HTR-8/SVneo (cell line): ENCODE results near the gene TIGAR.

Experiments
- DNase-seq: peaks from one replicate; pipeline ENCODE4 v3.0.0; 2011; ENCODE audit warnings: low spot score, mixed read lengths; ENCODE audit not compliant: insufficient read length
- FAIRE-seq: peaks from 2 replicates; lab custom pipeline; 2011; peaks lifted over from hg19 to GRCh38; lab: Jason Lieb, UNC

TIGAR gene, protein sequence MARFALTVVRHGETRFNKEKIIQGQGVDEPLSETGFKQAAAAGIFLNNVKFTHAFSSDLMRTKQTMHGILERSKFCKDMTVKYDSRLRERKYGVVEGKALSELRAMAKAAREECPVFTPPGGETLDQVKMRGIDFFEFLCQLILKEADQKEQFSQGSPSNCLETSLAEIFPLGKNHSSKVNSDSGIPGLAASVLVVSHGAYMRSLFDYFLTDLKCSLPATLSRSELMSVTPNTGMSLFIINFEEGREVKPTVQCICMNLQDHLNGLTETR

DNA sequence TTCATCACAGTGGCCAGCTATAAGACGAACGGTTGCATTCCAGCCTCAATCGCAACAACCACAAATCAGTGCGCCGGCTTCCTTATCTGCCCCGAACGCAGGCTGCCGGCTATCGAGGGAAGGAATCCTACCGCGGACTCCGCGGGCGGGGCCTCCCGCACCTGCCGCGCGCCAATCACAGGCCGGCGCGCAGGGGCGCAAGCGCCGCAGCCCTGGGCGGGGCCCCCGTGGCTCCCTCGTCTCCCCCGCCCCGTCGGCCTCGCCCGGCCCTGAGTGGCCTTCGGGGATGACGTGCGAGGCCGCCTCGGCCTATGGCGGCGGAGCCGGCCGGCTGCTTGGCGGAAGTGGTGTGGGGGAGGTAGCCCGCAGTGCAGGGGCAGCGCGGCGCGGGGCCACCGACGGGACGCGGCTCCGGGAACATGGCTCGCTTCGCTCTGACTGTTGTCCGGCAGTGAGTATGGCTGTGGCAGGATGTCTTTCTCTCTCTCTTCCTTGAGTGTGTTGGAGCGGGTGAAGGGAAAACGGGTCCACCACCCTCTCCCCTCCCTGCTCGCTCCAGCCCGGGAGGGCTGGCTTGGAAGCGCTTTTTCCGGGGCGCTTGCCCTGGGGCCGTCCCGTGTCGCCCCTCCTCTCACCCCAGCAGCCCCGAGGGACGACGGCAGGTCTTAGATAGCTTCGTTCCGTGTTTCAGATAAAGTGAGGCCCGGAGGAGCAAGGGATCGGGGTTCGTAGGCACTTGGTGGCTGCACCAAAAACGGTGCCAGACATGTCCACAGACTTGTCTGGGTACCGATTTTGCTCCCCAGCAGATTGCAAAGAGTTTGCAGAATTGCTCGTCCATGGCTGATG is at the start of gene TIGAR:
Gene TIGAR, plus strand, starts transcription at position 361 of the 849 bp plus-strand sequence. Its CDS starts 59 bp downstream, at position 420.
- FAIRE-seq (peak; percentile 99), DNase-seq (peak; percentile 99)

DNA sequence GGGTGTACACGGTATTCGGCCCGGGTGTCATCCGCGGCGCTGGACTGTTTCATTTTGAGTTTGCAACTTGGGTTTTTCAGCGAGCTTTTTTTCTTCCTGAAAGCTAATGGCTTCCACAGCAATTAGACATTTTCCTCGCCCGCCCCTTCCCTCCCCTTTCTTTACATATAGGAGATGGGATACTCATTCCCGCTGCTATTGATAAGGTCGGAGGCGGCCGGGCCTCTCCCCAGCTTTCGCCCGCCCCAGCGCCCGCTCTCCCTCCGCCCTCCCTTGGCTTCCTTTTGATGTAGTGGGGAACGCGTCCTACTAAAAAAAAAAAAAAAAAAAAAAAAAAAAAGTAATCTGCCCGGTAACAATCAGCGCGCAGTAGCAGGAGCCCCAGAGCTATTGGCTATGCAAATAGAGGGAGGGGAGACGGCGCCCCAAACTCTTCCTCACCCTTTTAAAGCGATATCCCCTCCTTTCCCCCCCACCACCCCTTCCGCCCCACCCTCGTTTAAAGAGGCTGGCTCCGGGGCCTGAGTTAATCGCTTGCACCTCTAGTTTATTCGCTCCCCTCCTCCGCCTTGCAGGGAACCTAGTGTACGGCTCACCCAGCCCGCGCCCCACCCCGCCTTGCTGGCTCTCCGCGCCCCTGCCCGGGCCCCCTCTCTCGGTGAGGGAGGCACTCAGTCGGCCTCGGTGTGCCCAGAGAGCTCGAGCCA is 49.1 kb upstream of the TIGAR start:
- FAIRE-seq (no peak), DNase-seq (peak; percentile 60)

DNA sequence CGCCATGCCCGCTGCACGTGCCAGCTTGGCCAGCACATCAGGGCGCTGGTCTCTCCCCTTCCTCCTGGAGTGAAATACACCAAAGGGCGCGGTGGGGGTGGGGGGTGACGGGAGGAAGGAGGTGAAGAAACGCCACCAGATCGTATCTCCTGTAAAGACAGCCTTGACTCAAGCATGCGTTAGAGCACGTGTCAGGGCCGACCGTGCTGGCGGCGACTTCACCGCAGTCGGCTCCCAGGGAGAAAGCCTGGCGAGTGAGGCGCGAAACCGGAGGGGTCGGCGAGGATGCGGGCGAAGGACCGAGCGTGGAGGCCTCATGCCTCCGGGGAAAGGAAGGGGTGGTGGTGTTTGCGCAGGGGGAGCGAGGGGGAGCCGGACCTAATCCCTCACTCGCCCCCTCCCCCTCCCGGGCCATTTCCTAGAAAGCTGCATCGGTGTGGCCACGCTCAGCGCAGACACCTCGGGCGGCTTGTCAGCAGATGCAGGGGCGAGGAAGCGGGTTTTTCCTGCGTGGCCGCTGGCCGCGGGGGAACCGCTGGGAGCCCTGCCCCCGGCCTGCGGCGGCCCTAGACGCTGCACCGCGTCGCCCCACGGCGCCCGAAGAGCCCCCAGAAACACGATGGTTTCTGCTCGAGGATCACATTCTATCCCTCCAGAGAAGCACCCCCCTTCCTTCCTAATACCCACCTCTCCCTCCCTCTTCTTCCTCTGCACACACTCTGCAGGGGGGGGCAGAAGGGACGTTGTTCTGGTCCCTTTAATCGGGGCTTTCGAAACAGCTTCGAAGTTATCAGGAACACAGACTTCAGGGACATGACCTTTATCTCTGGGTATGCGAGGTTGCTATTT is 48.4 kb upstream of the TIGAR start:
- FAIRE-seq (no peak), DNase-seq (no peak)

DNA sequence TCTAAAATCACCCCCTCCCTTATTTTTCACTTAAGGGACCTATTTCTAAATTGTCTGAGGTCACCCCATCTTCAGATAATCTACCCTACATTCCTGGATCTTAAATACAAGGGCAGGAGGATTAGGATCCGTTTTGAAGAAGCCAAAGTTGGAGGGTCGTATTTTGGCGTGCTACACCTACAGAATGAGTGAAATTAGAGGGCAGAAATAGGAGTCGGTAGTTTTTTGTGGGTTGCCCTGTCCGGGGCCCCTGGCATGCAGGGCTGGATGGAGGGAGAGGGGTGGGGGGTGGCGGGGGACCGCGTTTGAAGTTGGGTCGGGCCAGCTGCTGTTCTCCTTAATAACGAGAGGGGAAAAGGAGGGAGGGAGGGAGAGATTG is 47.8 kb upstream of the TIGAR start:
- no peak for FAIRE-seq
- no peak for DNase-seq

DNA sequence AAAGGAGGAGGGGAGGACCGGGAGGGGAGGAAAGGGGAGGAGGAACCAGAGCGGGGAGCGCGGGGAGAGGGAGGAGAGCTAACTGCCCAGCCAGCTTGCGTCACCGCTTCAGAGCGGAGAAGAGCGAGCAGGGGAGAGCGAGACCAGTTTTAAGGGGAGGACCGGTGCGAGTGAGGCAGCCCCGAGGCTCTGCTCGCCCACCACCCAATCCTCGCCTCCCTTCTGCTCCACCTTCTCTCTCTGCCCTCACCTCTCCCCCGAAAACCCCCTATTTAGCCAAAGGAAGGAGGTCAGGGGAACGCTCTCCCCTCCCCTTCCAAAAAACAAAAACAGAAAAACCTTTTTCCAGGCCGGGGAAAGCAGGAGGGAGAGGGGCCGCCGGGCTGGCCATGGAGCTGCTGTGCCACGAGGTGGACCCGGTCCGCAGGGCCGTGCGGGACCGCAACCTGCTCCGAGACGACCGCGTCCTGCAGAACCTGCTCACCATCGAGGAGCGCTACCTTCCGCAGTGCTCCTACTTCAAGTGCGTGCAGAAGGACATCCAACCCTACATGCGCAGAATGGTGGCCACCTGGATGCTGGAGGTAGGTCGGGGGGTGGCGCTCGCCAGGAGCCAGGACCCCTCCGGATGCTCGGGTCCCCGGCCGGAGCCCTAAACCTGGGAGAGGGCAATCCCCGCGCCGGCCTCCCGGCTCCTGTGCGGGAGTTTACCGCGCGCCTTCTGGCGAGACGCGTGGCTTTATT is 47.2 kb upstream of the TIGAR start, which contains the start of gene CCND2:
Gene CCND2, plus strand, starts transcription at position 111 of the 744 bp plus-strand sequence. Its CDS starts 279 bp downstream, at position 390.
- DNase-seq (peak; percentile 62), FAIRE-seq (peak; percentile 57)

DNA sequence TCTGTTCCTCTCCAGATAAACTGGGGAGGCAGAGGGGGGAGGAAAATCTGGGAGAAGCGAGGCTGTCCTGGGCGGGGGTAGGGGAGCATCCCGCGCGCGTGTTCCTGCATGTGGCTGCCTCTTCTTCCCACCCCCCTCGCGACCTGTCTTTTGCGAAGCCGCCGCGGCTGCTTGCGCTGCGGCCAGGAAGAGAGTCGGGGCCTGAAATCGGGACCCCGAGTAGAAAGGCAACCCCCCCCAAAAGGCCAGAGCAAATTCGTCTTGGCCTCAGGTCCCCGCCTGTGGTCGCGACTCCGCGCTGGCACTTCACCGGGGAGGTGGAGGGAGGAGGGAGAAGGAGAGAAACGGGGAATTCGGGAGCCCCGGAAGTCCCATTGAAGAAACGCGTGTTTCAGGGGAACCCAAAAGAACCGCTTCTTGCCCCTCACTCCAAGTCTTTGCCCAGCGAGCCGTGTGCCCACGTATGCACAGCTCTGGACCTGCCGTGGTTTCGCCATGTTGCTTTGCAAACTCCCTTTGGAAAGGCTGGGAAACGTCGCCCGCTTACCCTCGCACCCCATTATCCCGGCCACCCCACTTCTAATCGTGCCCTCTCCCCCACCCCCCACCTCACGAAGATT is 46.5 kb upstream of the TIGAR start:
- FAIRE-seq (no peak), DNase-seq (no peak)

DNA sequence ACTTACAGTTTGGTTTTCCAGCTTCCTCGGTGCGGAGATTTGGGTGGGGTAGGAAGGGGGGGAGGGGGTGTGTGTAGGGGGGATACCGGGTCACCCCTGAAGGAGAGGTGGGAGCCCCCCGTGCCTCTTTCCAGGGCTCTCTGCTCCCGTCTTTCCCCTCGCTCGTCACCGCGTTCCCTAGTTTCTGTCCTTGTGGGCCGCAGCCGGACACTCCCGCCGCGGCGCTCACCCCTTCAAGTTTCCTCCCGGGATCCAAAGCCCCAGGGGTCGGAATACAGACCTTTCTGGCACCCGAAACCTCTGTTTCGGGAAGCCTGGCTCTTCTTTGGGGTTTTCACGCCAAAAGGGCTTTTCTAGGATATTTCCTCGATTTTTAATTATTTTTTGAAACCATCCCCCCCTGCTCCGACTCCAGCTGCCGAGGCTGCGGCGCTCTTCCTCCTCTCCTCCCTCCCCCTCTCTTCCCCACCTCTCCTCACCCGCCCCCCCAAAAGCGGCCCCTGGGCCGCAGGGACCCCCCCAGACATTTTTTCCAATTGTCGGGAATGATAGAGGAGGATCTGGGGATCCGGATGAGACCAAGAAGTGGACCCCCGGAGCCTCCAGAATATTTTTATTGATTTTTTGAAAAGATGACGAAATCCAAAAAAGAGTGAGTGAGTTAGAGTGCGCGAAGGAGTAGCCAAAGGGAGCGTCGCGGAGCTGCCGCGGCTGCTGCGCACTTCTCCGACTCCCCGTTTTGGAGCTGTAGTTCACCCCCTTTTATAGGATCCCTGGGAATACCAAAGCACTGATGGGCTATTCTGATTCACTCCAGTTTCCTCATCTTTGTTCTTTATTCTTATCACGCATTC is 45.8 kb upstream of the TIGAR start:
- no peak for FAIRE-seq
- no peak for DNase-seq

DNA sequence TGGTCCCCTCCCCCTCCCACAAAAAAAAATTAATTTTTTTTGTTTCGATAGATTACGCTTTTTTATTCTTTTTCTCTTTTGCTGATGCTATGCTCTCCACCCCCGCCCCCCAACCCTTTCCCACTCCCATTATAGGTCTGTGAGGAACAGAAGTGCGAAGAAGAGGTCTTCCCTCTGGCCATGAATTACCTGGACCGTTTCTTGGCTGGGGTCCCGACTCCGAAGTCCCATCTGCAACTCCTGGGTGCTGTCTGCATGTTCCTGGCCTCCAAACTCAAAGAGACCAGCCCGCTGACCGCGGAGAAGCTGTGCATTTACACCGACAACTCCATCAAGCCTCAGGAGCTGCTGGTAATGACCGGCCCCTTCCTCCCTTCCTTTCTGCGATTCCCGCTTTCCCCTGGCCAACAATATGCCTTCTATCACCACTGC is 45.1 kb upstream of the TIGAR start:
- DNase-seq (no peak), FAIRE-seq (no peak)

DNA sequence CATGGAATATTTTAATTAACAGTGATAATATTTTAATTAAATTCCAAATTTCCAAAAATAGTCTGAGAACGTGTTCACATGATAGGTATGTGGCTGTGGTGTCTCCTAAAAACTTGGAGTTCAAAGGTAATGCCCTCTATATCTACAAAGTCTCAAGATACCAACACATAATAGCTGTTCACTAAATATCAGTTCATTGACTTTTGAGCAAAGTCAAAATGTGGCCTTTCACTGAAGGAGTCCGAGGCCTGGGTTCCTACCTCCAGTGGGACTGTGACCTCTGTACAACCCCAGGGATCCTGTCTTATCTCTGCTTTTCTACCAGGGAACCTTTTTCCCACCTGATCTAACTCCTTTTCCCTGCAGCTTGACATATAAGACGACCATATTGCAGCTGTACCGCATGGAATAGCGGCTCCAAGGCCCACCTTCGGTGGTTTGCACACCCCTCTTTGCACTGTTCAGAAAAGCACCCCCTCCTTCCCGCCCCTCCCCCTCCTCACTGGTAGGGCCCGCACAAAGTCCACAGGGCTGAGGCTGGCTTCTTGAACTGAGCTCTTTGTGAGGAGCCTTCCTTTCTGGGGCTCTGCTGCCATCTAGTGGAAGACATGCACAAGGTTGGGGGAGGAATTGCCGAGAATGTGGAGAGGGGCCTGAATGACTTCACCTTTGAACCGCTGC is 44.3 kb upstream of the TIGAR start:
- DNase-seq (peak; percentile 92), FAIRE-seq (peak; percentile 67)

DNA sequence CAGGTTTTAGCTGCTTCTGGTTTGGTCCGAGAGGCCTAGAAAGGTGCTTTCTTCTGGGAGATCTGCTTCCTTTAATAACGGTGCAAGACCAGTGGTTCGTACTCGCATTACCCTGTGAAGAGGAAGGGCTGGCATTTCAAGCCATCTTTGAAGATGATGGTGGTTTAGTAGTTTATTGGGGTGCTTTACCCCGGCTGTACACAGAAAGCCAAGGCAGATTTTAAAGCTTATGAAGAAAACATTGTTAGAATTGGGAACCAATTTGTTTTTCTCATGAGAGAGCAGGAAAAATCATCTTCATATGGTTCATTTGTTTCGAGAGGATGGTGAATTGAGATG is 43.8 kb upstream of the TIGAR start:
- FAIRE-seq (no peak), DNase-seq (no peak)

DNA sequence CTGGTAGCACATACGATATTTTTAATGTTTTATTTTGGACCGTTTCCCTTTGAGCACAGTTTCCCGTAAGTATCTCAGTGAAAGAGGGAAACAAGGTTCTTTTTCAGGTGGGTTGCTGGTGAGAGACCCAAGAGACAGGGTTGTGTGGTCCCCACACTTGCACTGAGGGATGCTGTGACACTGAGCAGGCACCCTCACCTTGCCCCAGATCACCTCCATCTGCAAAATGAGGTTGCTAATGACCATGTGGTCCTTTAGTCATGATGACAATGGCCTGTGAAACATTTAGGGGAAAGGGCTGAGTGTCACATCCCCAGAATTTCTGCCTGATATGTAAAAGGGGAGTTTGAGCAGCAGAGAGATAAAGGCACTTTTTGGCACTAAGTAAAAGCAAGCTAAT is 43.2 kb upstream of the TIGAR start:
- no peak for DNase-seq
- peak; percentile 81 for FAIRE-seq

DNA sequence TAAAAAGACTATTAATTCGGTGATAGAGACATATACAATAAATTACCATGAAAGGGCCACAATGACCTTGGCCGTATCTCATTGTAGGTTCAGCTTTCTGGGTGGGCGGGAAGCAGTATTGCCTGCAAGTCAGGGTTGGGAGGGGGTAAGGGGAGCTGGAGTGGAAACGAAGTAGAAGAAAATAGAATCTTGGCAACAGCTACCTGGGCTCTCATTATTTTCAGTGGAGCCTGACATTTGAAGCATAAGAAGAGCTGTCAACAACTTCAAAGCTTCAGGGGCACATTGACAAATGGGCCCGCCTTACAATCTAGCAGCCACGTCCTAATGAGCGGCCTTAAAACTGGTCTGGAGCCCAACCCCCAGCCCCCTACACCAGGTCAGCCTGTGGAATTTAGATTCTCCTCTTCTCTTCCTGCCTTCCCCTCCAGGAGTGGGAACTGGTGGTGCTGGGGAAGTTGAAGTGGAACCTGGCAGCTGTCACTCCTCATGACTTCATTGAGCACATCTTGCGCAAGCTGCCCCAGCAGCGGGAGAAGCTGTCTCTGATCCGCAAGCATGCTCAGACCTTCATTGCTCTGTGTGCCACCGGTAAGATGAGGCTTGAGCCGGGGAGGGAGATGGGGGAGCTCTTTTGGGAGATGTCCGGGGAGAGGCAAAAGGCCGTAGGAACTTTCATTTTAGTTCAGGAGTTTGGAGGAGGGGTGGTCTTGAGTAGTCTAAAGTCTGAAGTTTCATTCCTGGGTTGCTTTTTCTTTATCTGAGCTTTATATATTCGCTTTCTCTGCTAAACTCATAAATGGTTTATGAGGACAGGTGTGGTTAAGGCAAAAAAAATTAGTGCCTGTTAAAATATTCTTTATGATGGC is 42.5 kb upstream of the TIGAR start:
- FAIRE-seq (no peak), DNase-seq (no peak)

DNA sequence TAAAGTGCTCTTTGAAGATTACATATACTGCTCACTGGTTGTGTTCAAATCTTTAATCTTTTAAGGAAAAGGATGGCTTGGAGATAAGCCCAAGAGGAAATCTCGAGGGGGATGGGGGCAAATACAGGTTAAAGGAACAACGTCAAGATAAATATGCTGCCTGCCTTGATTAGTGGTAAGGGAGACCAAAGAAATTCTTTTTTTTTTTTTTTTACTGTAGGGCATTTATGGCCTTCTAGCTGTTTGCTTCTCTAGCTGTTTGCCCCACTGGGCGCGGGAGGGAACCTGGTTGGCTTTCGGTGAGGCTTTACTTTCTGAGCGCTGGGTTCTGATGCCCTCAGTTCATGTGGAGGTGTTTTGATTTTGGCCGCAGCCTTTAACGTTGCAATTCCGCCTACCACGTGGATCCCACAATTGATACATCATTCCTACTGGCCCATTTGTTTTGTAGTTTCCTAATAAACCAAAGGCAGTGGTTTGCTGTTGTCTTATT is 41.8 kb upstream of the TIGAR start:
- FAIRE-seq, result no peak
- no peak for DNase-seq

DNA sequence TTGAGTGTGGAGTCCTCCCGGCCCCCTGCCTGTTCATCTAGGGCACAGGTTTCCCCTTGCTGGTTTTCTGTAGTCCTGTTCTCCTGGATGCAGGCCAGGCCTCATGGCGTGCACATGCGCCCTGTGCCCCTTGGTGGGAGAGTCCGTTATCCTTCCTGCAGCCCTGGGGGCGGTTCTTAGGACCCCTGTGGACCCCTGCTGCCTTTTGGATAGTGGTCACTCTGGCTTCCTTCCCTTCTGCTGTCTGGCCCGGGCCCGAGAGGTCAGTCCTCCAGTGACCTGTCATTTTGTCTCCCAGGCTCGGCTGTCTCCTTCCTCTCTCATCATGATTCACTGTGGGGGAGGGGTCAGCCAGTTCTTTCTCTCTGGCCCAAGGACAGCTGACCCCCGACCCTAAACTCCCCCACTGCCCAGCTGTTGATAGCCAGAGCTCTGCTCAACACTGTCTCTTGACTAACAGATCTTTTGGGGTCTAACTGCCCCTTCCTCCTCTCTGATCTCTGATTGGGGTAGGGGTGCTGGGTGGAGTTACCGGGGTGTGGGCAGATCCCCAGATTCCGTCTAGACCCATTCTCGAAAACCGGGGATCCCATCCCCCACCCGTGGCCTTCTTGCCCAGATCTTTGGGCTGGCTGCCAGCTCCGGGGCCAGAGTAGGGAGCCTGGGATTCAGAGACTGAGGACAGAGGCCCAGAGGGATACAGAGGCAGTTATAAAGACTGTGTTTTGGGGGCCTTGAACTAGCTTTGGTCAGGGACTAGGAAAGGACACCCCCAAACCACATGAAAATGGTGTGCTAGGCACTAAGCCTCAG is 40.5 kb upstream of the TIGAR start:
- FAIRE-seq (no peak), DNase-seq (no peak)

DNA sequence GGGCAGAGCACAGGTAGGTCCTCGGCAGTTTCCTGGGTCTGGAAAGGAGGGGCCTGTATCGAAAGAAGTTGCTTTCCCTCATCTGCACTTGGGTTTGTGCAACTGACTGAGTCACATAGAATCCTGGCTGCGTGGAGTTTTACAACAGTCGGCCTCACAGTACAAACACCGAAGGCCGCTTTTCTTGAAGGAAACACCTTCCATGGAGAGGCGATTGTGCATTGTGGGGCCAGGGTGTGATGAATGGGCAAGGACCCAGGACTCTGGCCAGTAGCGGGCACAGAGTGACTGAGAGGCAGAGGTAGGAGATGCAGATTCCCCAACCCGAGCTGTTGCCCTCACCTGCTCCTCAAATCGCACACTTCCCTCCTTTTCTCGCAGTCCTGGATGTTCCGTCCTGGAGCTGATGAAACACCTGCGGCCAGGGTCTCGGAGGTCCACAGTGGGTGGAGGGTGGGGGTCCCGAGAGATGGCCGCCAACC is 39.8 kb upstream of the TIGAR start:
- no peak for DNase-seq
- no peak for FAIRE-seq
